ENCODE results near the gene PRRT1.
"Not testable (repeated sequence)": the region's sequence is repeated elsewhere in the genome, so short reads cannot be mapped to it uniquely, and the experiment has no call there.

The PRRT1 gene

DNA sequence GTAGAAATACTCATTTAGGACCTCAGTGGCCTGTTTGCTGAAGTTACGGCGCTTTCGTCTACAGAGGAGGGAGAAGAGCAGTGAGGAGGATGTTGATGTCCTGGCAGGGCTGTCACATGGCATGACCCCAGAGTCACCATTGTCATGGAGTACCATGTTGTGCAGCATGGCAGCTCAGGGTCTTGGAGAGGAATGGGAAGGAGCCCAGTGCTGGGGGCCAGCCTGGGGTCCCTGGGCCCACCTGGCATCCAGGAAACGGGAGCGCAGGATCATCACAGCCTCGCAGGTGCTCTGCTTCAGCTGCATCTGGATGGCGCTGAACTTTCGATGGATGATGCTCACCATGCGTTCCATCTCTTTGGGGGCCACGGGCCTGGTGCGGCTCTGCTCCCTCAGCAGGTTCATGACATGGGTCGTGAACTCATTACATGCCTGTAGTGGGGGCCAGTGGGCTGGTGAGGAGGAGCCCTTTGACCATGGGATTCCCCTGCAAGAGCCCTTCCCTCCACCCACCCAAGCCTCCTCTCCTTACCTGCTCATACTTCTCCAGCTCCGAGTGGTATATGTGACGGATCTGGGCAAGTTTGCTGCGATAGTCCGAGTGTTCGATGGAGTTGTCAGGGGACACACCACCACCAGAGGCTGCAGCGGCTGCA is 36.1 kb upstream of the PRRT1 start:
- not testable (repeated sequence) for DNase-seq

DNA sequence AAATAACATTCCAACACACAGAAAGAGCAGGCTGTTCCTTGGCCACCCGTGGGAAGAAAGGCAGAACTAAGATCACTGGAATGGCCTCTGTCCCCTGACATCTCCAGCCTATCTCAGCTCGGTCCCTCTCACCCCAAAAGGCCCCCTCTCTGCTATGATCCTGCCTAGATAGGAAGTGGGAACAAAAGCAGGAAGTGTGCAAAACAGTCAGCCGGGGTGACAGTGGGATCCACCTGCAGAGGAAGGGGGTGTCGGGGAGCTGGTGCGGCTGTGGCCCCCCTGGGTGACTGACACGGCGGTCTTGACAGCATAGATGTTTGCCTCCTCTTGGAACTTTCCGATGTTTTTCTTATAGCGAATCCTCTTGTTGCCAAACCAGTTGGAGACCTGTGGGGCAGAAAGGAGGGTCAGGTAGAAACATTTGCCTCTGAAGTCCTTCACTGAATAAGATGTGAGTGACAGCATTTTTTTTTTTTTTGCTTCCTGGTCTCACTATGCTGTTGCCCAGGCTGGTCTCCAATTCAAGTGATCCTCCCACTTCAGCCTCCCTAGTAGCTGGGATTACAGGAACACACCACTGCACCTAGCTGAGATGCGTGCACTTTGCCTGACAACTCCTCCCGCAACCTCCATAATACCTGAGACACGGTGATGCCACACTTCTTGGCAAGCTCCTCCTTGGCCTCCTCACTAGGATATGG is 35.4 kb upstream of the PRRT1 start:
- no peak for DNase-seq

DNA sequence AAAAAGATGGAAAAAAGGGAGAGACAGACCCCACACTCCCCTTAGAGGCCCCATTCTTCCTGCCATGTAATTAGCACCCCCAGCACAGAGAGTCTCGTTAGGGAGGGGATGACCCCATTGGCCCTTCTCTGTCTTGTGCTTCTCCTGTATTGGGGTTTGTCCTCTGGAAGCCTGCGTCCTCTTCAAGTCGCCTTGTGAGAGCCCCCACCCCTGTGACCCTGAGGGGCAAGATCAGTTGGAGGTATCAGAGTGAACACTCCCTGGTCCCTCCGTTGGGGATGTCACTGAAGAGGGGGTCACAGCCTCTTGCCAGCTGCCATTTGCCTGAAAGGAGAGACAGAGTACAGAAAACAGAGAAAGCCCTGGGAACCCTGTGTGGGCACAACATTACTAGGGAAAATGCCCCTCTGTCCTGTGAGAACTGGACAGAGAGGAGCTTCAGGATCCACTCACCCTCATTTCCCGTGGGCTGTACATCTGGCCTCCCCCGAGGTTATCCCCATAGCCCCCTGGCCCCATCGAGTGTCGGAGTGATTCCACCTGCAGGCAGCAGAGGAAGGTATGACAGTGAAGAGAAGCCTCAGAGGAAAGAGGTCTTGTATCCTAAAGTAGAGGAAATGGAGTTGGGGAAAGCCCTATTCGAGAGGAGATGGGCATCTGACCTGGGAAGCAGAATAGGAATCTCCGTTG is 34.6 kb upstream of the PRRT1 start:
- not testable (repeated sequence) for DNase-seq

DNA sequence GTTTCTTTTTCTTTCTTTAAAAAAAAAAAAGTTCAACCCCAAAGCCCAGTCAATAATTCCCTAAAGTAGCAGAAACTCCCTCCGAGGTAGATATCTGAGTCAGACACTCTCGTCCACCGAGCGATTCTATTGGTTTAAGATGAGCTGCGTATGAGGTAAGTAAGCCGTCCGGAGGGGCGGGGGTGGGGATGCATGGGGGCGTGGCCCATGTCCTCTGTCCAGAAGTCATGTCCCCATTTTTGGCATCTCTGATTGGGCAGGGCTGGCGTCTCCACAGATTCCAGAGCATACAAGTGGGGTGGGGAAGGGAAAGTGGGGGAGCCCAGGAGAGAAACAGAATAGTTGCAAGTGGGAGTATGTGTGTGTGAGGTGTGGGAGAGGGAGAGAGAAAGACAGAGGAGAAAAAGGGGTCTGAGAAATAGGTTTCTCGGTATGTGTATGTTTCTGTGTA is 34.0 kb upstream of the PRRT1 start:
- peak; percentile 78 for DNase-seq

DNA sequence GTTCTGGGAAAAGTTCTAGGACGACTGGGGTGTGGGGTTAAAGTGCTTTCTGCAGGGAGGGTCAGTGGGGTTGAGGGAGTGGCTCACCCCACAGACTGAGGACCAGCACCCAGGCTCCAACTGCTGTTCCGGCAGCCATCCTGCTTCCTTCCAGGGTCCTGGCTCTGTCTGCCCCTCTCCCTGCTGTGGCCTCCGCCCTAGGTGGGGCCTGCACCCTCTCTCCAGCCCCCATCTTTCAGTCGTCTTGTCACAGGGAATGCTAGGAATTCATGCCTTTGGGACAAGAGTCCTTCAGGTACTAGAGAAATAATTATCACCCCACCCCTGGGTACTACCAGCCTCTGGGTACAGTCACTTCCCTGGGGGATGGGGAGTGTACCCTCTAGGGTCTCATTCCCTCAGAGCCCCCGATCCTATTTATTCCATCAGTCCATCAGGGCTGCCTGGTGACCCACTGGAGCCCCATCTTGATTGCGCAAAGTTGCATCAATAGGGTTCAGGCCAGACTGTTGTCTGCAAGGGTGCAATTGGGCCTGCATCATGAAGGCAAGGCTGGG is 32.4 kb upstream of the PRRT1 start, which contains the start of gene AGER:
AGER (minus strand) TSS at position 170 of the 557 bp plus-strand sequence; CDS start at position 139, 31 bp downstream.
- no peak for DNase-seq

DNA sequence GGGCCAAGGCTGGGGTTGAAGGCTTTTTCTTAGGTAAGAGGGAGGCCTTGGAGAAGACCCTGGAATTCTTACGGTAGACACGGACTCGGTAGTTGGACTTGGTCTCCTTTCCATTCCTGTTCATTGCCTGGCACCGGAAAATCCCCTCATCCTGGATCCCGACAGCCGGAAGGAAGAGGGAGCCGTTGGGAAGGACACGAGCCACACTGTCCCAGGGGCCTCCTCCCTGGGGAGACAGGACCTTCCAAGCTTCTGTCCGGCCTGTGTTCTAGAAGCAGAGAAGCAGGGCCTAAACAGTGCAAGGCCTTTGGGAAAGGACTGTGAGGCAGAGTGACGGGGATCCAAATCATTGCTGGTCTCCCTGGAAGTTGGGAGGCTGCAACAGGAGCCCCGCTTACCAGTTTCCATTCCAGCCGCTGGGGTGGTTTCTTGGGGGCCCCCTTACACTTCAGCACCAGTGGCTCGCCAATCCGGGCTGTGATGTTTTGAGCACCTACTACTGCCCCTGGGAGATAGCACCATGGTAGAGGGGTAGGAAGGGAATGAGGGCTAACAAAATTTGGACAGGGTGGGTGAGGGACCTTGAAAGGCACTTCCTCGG is 31.8 kb upstream of the PRRT1 start:
- DNase-seq = no peak

DNA sequence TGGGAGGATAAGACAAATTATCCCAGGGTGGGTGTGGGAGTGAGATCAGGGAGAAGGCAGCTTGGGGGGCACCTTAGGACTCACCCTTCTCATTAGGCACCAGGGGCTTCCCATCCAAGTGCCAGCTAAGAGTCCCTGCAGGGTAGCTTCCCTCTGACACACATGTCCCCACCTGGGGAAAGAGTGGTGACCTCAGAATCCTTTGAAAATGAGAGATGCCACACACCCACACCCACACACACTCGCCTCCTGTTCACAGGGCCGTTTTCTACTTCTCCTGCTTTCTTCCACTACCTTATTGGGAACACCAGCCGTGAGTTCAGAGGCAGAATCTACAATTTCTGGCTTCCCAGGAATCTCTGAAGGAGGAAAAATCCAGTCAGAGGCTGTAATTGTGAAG is 31.3 kb upstream of the PRRT1 start:
- DNase-seq = no peak

DNA sequence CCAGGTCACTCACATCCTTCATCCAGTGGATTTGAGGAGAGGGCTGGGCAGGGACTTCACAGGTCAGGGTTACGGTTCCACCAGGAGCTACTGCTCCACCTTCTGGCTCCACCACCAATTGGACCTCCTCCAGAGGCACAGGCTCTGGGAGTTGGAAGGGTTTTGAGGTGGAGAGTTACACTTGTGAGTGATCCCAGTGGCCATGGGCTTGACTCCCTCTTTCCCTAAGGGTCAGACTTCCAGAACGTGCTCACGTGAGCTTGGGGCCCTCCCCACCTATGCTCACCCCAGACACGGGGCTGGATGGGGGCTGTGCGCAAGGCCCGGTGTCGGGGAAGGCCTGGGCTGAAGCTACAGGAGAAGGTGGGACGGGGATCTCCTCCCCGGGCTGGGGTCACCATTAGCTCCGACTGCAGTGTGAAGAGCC is 30.8 kb upstream of the PRRT1 start:
- no peak for DNase-seq

DNA sequence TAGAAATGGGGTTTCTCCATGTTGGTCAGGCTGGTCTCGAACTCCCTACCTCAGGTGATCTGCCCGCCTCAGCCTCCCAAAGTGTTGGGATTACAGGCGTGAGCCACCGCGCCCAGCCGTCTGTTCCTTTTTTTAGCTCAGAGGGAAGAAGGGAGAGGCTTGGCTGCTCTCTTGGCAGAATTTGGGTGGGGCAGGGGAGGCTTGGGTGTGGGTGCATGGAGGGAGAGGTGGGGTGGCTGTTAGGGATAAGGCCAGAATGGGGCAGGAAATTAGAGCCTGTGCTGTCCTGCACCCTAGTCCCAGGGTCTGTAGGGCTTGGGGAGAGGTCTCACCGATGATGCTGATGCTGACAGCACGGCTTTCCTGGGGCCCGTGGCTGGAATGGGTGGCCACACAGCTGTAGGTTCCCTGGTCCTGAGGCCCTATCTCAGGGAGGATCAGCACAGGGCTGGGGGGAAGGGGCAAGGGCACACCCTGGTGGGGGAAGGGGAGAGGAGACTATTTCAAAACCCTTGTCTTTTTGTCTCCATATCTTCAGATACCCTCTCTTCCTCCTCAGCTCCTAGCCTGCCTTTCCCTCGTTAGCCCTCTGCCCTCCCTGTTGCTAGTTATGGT is 30.3 kb upstream of the PRRT1 start:
- DNase-seq = no peak

DNA sequence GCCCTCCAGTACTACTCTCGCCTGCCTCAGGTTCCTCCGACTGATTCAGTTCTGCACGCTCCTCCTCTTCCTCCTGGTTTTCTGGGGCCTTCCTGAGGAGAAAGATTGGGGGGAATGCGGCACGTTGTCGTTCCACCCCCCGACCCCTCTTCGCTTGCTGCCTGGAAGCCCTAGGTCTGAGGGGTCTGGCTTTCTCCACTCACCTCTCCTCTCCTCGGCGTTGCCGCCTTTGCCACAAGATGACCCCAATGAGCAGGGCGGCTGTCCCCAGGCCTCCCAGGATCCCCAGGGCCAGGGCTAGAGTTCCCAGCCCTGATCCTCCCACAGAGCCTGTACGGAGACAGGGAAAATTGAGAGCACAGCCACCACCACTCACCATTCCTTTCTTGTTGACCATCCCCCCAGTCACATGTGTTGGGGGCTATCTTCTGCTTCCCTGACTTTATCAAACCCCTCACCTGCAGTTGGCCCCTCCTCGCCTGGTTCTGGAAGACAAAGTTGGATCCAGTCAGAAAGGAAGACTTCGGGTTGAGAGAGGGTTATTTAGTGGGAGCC is 29.5 kb upstream of the PRRT1 start:
- DNase-seq = no peak

DNA sequence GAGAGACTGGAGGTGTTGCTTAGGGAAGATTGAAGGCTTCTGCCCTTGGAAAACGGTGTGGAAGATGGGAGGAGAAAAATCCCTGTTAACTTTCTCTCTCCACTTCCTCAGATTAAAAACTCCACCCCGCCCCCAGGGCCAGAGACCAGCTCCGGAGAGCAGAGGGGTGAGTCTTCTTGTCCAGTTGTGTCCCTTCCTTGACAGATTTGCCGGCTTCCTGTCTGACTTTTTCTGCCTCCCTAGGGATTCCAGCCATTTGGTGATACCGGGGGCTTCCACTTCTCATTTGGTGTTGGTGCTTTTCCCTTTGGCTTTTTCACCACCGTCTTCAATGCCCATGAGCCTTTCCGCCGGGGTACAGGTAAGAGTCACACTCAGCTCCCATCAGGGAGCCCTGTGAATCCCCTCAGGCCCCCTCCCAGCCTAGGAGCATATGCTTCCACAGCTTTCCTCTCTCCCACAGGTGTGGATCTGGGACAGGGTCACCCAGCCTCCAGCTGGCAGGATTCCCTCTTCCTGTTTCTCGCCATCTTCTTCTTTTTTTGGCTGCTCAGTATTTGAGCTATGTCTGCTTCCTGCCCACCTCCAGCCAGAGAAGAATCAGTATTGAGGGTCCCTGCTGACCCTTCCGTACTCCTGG is 28.1 kb upstream of the PRRT1 start:
- no peak for DNase-seq

DNA sequence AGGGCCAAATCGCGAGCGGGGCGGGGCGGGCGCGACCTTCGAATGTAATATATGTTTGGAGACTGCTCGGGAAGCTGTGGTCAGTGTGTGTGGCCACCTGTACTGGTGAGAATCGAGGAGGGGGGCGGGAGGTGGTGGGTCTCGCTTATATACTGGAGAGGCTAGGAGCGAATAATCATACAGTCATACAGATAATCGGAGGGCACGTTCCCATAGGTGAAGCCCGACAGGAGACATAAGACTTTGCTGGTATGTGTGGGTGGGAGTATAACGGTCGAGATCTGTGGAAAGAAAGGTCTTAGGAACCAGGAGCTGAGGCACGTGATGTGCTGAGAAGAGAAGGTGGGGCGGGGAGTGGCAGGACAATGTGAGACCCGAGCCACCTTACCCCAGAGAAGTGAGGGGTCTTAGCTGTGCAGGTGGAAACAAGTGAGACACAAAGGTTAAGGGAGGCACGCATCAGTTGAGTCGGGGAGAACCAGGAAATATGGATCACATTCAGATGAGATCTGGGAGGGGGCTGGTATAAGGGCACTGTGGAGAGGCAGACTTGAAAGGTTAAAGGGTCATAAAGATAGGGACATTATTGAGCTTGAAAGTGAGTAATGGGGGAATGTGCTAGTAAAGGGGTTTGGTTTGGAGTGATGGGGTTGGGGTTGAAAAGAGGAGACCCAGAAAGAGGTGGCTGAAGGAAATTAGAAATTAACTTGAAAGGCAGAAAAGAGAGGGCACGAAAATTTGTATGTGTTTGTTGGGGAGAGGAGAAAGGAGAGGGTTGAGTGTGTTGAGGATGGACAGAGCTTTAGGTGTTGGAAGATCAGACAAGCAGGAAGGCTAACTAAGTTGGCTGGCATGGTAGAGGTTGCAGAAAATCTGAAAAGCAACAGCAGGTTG is 27.1 kb upstream of the PRRT1 start:
- no peak for DNase-seq

DNA sequence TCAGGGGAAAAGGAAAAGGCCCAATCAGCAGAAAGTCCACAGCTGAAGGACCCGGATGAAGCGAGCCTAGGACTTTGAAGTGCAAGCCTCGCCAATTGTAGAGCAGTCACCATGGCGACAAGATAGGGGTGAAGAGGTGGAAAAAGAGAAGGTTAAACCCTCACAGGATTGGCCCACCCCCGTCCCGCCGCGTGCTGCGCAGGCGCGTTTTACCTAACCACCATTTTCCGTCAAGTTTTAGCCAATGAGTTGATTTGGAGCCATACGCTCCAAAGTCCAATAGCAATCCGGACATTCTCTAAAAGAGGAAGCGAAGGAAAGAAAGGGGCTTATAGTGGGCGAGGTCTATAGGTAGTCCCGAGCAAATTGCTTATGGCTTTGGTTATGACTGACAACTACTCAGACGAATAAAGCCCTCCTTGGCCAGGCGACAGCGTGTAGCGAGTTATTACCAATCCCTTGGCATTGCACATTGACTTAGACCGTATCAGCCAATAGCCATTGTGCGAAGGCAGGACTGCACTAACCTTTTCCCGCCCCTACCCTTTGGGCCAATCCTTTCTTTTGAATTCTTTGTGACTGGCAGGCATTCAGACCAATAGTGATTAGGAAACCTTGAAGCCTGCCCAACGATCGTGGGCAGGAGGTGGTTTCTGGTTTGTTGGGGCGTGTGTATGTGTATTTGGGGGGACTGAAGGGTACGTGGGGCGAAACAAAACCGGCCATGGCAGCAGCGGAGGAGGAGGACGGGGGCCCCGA is 26.2 kb upstream of the PRRT1 start, which contains the start of gene RNF5:
RNF5 (plus strand) TSS at position 618 of the 759 bp plus-strand sequence; CDS start at position 725, 107 bp downstream.
- DNase-seq = peak; percentile 99

DNA sequence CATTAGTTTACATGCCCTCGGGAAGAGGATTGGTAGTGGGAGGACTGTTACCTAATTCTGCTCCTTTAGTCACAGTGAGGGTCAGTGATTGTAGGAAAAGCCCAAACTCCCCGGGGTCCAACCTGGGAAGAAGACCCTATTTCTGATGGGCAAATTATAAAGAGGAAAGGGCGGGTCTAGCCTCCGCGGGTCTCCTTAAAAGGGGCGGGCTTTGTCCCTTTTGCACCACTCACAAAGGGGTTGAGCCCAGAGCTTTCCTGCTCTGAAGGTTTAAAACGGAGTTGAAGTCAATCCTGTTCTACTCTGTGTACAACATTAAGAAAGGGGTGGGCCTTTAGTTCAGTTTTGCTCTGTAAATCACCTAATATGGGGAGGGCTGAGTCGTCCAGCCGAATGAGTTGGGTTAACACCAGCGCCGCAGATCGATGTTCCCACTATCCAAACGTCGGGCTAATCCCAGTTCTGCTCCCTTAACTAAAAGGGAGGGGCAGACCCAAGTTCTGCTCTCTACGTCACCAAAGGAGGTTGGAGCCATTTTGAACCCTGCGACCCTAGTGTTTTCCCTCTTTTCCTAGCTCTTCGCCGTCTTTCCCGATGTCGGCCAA is 25.5 kb upstream of the PRRT1 start:
- DNase-seq = peak; percentile 70

DNA sequence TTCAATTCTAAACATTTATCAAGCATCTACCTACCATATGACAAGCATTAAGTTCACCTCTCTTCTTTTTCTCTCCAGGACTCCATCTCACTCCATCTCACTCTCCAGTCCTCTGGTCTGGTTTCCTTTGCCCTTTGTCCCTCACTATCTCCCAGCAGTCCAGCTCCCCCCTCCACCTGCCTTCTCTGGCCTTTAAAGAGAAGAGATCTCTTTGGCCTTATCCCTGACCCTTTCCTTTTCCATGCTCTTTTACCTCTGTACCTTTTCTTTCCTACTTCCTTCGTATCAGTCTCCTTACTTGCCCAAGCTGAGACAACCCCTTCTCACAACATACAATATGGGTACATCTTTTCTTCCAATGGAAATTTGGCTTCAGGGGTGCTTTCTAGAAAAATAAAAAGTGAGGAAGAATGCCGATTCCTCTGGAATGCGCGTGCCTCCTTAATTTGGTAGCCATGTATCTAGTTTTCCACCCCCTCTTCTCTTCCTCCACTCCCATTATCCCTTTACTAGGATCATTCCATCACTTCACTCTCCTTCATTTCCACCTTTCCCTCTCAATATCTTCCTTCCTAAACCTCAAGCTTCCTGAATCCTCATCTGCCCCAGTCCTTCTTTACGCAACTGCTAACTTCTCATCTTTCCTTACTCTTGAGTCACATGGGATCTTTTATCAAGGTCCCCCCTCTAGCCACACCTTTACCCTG is 24.9 kb upstream of the PRRT1 start:
- no peak for DNase-seq

DNA sequence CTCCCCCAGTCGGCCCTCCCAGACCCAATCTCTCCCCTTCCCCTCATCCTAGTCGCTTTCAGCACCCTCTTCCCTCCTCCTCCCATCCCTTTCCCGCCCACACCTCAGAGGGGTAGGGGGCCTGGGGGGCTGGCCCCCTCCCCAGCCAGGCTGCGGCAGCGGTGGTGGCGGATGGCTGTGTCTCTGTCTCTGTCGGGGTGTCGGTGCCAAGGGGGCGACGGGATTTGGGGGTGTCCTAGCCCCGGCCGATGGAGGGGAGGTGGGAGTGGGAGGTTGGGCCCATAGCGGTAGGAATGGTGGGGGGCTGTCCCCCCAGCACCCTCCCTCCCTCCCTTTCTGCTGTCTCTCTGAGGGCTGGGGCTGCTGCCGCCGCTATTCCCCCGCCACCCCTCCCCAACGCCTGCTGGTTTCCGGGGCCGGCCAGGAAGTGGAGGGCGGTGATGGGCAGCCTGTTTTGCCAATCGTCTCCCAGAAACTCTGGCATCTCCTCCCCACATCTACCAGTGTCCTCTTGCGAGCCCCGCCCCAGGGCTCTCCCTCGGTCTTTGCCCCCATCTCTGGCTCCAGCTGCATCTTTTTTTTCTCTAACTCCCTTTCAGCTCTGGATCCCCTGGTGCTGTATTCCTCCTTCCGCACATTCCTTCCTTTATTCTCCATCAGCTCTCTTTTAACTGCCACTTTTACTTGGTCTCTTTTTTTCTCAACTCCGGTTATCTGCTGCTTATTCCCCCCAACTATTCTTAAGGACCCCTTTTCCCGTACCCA is 24.2 kb upstream of the PRRT1 start, which contains the start of gene AGPAT1:
AGPAT1 (minus strand) TSS at position 374 of the 765 bp plus-strand sequence. CDS start 4,588 bp downstream, outside the sequence.
- peak; percentile 97 for DNase-seq

DNA sequence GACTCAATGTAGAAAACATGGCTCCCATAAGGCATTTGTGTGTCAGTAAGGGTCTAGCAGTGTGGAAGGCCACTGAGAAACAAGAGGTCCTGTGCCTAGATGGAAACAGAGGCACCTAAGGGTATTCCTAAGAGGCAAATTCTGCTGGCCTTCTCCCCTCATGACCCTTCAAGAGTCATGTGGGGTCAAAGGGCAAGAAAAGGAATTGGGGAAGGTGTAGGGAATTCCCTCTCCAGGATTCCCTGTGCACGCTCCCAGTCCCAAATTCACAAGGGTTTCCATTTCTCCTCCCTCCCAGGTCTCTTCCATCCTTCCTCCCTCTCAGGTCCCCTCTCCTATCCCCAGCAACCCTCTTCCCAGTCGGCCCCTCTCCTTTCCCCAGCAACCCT is 23.6 kb upstream of the PRRT1 start:
- no peak for DNase-seq

DNA sequence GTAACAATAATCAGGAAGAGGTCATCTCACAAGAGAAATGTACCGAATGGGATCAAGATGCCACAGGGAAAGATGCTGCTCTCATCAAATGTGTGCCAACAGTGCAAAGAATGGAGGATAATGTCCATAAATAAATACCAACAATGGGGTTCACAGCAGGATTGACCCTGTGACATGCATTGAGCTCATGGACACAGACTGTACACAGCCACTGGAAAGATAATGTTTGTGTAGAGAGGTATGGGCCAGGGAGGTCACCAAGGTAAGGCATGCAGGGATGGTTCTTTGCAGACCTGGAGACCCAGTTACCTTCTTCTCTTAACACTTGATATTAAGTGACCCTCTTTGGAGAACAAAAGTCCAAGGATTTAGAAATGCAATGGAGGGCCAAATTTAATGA is 22.7 kb upstream of the PRRT1 start:
- DNase-seq = no peak
